BJ (cell line): ENCODE results near the gene POLR2F. TPM values are rescaled to one million over a fixed set of nuclear protein-coding genes. Genes with fewer than 3 reads are reported as not detected.

Source experiments
- CTCF ChIA-PET: fragments of 350-600 bp; formaldehyde crosslinking; extraction: SDS; loops from one replicate; lab custom pipeline; 2021; ENCODE audit warnings: antibody characterized with exemption, inconsistent platforms; lab: Yijun Ruan, JAX
- POLR2A ChIA-PET: fragments of 300-600 bp; sonication (Branson Sonifier 250); formaldehyde crosslinking; extraction: SDS; loops from one replicate; lab custom pipeline; 2021; ENCODE audit warnings: antibody characterized with exemption; lab: Charles Lee
- DNase-seq: peaks from one replicate; pipeline ENCODE4 v3.0.0-alpha.2; 2011; ENCODE audit warnings: low read depth
- H3K27me3 ChIP-seq: 2 replicates; pipeline ENCODE4 v1.6.0; 2011; ENCODE audit warnings: low read length; ENCODE audit not compliant: control insufficient read depth, insufficient read depth
- H3K36me3 ChIP-seq: 2 replicates; pipeline ENCODE4 v1.5.1; 2011; ENCODE audit warnings: low read length; ENCODE audit not compliant: control insufficient read depth, insufficient read depth
- H3K4me3 ChIP-seq: 2 replicates; pipeline ENCODE4 v1.5.1; 2011; ENCODE audit warnings: low read depth, mild to moderate bottlenecking, control low read depth, low read length
- polyA plus RNA-seq: library from polyadenylated mRNA; depleted of rRNA; stranded (reverse); fragments of >200 nt; gene quantifications from 2 replicates; pipeline ENCODE4 v1.2.3, GENCODE V29; 2011
- TF ChIP-seq, protein P1 (sequence below): IDR thresholded peaks from 2 replicates; pipeline ENCODE4 v1.5.1; 2011; ENCODE audit warnings: low read depth, mild to moderate bottlenecking, control low read depth, inconsistent platforms, low read length, moderate library complexity; ENCODE audit not compliant: insufficient read depth

POLR2F gene
- polyA plus RNA-seq, 1 experiment, result 92.1 TPM

DNA sequence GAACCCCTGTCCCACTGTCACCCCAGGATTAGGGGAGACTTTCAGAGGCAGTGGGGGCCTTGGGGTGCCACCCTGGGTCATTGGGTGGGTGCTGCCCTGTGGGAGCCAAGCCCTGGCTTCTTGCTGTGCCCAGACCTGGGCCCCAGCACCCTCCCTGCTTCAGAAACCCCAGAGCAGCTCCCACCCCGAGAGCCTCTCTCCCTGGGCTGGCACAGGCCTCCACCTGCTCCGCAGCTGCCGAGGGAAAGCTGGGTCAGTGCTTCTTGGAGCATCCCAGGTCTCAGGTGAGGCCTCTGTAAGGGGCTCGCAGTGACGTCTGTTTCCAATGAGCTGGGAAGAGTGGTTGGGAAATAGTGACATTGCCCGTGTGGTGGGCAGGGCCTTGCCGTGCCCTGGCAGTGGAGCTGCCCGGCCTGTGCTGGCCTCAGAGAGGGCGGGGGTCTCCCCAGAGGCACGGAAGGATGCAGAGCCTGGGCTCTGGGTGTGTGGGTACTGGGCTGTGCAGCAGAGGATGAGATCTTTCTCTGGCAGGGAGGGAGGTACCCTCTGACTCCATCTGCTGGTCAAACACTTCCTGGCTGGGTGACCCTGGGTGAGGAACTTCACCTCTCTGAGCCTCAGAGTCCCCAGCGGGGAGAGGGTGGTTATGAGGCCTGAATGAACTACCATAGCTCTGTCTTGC is 23.1 kb upstream of the POLR2F start:
- TF ChIP-seq, protein P1, sequence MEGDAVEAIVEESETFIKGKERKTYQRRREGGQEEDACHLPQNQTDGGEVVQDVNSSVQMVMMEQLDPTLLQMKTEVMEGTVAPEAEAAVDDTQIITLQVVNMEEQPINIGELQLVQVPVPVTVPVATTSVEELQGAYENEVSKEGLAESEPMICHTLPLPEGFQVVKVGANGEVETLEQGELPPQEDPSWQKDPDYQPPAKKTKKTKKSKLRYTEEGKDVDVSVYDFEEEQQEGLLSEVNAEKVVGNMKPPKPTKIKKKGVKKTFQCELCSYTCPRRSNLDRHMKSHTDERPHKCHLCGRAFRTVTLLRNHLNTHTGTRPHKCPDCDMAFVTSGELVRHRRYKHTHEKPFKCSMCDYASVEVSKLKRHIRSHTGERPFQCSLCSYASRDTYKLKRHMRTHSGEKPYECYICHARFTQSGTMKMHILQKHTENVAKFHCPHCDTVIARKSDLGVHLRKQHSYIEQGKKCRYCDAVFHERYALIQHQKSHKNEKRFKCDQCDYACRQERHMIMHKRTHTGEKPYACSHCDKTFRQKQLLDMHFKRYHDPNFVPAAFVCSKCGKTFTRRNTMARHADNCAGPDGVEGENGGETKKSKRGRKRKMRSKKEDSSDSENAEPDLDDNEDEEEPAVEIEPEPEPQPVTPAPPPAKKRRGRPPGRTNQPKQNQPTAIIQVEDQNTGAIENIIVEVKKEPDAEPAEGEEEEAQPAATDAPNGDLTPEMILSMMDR, result peak; percentile 68
- CTCF ChIA-PET, result interaction anchor here (1.0 to 5.8 kb wide), 6 partner anchors 12 to 44 kb away, joined by 3 to 62 read pairs (median 5); partner anchors contain the start of gene MICALL1
- H3K36me3 ChIP-seq, result peaks cover 42% of the 10 kb centered on the region

DNA sequence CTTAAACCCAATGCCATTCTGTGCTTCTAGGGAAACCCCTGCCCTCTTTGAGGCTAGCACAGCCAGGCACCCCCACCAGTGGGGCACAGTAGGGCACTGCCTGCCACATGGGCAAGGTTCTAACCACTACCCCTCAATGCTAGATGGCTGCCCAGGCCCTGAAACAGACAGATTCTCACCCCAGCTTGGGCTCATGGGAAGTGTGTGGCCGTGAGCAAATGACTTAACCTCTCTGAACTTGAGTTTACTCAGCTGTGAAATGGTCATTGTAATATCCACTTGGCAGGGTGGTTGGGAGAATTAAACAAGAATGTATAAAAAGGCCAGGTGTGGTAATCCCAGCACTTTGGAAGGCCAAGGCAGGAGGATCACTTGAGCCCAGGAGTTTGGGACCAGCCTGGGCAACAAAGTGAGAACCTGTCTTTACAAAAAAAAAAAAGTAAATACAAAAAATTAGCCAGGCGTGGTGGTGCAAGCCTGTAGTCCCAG is 22.5 kb upstream of the POLR2F start:
- Histone ChIP-seq H3K4me3 (no peak overlapping the region), H3K27me3 (no peaks in the 10 kb centered on the region), H3K36me3 (peaks cover 42% of the 10 kb centered on the region)
- CTCF ChIA-PET, result interaction anchor here (0.6 to 5.8 kb wide), 7 partner anchors 13 to 113 kb away, joined by 3 to 62 read pairs (median 4); partner anchors contain the start of gene MICALL1
- TF ChIP-seq, protein P1, result 0 out of 2 replicates have a peak, but pooled peaks have one; percentile 0
- POLR2A ChIA-PET, result interaction anchor here (0.7 kb wide), 1 partner anchor 1595 kb away, joined by 5 read pairs; no protein-coding TSS in a partner anchor
- DNase-seq, result no peak

More for the DNA sequence above, 23.1 kb upstream of the POLR2F start:
- DNase-seq, result no peak
- Histone ChIP-seq H3K27me3 (no peaks in the 10 kb centered on the region), H3K4me3 (no peak overlapping the region)
- POLR2A ChIA-PET, result no interaction called here

DNA sequence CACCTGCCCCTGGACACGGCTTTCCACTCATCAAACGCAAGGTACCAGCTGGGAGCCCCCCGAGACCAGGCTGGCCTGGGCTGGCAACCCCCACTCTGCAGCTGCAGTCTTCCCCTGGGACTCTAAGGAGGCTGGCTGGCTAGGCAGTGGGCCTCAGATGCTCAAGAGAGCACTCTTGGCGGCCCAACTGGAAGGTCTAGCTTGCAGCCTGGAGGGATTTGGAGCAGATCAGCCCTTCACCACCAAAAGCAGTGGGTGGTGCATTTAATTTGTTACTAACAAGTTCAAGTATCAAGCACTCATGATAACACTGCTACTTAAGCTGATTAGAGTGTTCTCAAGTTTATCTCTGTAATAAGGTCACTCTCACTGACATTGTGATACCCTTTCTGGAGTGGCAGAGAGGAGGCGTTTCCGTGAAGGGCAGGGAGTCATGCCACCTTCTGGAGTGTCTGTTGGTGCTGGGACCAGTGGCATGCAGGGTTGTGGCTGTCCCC is 21.6 kb upstream of the POLR2F start:
- DNase-seq, result no peak
- ChIA-PET CTCF (interaction anchor here (1.1 to 5.8 kb wide), 6 partner anchors 22 to 114 kb away, joined by 3 to 62 read pairs (median 4); partner anchors contain the start of genes C22orf23, MICALL1 and POLR2F), POLR2A (interaction anchor here (0.7 kb wide), 1 partner anchor 1594 kb away, joined by 5 read pairs; no protein-coding TSS in a partner anchor)
- Histone ChIP-seq H3K4me3 (no peak overlapping the region), H3K36me3 (peaks cover 37% of the 10 kb centered on the region), H3K27me3 (no peaks in the 10 kb centered on the region)
- TF ChIP-seq, protein P1, result no peak

DNA sequence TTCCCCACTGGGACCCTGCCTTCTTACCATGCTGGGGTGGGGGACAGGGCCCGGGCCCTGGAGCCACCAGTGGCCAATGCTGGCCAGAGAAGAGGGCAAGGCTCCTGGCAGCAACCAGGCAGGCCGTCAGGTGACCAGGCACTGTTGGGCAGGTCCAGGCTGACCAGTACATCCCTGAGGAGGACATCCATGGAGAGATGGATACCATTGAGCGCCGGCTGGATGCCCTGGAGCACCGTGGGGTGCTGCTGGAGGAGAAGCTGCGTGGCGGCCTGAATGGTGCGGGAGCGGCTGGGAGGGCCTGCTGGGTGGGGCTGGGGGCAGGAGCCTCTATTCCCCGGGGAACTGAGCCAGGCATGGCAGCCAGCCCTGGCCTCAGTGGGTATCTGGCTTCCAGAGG is 21.1 kb upstream of the POLR2F start:
- no peak for DNase-seq
- Histone ChIP-seq H3K36me3 (peaks cover 36% of the 10 kb centered on the region), H3K4me3 (no peak overlapping the region), H3K27me3 (no peaks in the 10 kb centered on the region)
- POLR2A ChIA-PET, result no interaction called here
- CTCF ChIA-PET, result interaction anchor here (1.1 to 5.8 kb wide), 7 partner anchors 21 to 56 kb away, joined by 3 to 62 read pairs (median 7); partner anchors contain the start of genes C22orf23, MICALL1 and POLR2F
- TF ChIP-seq, protein P1, result no peak
